Activated T-cell treated with anti-CD3 and anti-CD28 coated beads for 1 hour (primary cell): ENCODE results near the gene MFRP.
A peak's percentile ranks its signal among the peaks of the same experiment; 100 is the strongest.

ENCODE experiments used
- DNase-seq: peaks from one replicate; pipeline ENCODE4 v3.0.0-alpha.2; 2020; ENCODE audit warnings: low read depth

Gene MFRP

GRCh38 chr11:119357074-119357473, 10.6 kb upstream of the MFRP start:
- no peak for DNase-seq

GRCh38 chr11:119356349-119357031, 10.0 kb upstream of the MFRP start:
- DNase-seq: peak; percentile 56

GRCh38 chr11:119355091-119355843, 8.8 kb upstream of the MFRP start:
- DNase-seq: no peak

DNA sequence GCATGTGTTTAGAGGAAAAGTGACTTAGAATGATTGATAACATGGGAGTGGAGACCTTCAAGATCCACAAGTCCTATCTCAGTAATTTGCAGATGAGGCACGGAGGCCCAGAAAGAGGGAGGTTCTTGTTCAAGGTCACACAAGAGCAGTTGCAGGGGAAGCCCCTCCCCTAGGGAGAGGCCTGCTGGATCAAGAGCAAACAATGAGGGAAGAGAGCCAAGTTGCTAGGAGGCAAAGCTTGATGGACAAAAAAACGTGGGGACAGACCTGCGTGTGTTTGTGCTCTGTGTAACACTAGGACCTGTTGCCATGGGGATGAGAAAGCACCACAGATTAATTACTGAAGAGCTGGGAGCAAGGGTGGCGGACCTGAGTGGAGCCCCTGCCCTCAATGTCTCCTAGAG, 6.4 kb upstream of the MFRP start:
- no peak for DNase-seq

DNA sequence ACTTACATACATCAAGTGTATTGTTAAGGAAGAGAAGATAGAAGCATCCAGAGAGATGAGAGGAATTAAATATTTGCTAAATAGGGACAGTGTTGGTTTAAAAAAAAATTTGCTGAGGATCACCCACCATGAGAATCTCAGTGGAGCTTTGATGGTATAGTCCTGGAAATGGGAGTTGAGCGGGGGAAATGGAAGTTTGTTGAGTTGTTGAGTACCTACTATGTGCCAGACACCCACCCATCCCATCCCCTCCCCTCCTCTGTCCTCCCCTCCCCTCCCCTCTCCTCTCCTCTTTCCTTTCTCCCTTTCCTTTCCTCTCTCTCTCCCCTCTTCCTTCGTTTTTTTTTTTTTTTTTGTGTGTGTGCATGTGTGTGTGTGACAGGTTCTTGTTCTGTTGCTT, 4.7 kb upstream of the MFRP start:
- DNase-seq: no peak

DNA sequence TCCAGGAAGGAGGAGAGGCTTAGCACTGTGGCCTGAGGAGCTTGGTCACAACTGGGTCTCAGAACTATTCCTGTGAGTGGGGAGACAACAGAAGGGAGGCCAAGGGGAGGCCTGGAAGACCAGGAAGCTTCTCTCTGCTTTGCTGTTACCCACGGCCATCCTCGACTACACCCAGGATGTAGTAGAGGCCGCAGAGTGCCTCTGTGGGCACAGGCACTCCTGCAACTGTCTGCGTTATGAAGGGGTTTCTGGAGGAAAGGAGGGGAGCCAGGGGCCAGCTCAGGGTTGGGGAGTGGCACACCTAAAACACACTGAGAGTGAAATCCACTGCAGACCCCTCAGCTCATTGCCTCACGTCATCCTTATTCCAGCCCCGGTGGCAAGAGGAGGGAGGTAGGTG, 3.8 kb upstream of the MFRP start:
- DNase-seq: no peak

GRCh38 chr11:119347940-119348605, 1.6 kb upstream of the MFRP start:
- DNase-seq: no peak

DNA sequence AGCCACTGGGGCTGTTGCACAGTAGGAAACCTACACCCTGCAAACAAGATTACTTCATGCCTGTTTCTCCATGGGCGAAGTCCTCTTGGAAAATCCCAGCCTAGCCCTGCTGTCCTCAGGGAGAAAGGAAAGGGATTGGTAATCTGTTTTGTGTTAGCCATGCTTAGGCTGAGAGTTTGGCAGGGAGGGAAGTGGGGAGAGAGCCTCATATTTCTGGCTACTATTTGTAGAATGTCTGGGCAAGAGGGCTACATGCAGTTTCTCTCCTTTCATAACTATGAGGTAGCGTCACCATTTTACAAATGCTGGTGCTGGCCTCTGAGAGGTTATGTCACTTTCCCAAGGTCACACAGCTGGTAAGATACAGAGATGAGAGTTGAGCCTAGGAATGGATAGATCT, 737 bp upstream of the MFRP start:
- no peak for DNase-seq

GRCh38 chr11:119345685-119346084, 820 bp downstream of the MFRP start:
- DNase-seq: no peak

GRCh38 chr11:119344291-119345010, 2.1 kb downstream of the MFRP start:
- DNase-seq: no peak

GRCh38 chr11:119343726-119344125, 2.8 kb downstream of the MFRP start:
- no peak for DNase-seq

- DNase-seq: no peak
These were observed 4.0 kb downstream of the MFRP start for GRCh38 chr11:119342362-119343130.

DNA sequence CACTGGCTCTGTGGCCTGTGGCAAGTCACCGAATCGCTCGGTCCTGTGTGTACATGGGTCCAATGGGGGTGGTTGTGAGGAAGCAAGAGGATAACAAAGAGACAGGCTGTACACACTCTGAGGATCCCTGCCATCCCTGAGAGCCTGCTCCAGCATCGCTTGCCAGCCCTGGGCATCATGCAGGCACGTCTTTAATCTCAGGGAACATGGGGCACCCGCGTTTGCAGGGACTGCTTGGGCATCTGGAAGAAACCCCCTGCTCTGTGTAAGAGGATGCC, 4.5 kb downstream of the MFRP start:
- DNase-seq: no peak

DNA sequence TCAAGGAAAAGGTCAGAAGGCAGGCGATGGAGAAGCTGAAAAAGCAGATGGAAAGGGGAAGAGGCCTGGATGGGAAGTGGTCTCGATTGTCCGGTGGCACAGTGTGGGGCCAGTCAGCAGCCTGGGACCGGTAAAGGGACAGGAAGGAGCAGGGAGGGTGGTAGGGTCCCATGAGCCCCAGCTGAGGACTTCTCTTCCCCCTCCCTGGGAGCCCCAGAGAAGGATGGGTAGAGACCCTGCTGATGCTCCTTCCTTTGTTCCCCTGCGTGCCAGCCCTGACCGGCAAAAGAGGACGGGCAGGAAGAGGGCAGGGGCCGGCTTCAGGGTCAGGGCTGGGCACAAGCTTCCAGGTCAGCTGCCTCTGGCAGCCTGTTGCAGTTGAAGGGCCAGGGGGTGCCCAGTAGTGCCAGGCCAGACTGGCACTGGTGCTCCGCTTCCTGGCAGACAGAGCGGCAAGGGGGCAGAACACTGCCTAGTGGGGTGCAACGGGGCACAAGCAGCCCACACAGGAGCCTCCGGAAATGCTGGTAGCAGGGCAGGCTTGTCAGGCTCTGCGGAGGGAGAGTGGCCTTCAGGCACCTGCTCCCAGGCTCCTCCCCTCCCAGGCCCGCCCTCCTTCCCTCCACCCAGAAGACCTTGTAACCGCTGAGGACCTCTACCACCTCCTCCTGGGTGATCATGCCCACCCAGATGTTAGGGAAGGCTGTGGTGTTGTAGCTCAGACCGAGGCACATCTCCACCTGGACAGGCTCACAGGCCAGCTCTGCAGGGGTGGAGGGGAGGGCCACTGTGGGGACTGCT, 5.1 kb downstream of the MFRP start:
- no peak for DNase-seq

DNA sequence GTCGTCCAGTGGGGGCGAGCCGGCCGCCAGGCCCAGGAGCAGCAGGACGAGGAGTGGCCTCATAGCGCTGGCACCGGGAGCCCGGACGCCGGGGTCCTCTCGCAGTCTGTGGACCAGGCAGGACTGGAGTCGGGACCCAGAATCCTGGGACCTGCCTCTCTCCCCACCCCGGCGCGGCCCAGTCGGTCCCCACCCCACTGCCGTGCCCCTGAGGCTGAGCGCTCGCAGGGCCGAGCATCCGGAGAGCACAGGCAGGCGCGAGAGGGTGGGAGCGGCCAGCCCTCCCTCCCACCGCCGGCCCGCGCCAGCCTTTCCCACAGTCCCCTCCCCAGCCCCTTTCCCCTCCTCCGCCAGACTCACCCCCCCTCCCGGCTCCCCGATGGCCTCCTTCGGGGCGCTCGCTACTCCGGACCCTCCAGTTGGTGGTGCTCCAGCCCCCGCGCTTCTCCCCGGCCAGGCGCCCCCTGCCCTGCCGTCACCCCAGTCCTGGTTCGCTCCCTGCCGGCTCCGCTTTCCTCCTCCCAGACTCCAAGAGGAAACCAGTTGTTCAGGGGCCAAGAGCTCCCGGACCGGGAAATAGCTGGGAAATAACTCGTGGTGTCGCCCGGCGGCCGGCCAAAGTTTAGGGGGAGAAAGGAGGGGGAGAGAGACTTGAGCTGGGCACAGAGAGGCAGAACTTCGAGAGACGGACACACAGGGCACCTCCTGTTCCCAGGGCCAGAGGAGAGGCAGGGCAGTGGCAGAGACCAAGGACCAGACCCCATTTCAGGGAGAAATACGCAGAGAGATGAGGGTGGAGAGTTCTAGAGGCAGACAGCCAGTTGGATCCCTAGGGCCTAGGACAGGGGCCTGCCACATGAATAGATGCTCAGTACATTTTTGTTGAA, 5.9 kb downstream of the MFRP start, which contains the start of gene C1QTNF5:
C1QTNF5 (minus strand) TSS at position 549 of the 887 bp plus-strand sequence; CDS start at position 63, 486 bp downstream.
- DNase-seq: no peak

DNA sequence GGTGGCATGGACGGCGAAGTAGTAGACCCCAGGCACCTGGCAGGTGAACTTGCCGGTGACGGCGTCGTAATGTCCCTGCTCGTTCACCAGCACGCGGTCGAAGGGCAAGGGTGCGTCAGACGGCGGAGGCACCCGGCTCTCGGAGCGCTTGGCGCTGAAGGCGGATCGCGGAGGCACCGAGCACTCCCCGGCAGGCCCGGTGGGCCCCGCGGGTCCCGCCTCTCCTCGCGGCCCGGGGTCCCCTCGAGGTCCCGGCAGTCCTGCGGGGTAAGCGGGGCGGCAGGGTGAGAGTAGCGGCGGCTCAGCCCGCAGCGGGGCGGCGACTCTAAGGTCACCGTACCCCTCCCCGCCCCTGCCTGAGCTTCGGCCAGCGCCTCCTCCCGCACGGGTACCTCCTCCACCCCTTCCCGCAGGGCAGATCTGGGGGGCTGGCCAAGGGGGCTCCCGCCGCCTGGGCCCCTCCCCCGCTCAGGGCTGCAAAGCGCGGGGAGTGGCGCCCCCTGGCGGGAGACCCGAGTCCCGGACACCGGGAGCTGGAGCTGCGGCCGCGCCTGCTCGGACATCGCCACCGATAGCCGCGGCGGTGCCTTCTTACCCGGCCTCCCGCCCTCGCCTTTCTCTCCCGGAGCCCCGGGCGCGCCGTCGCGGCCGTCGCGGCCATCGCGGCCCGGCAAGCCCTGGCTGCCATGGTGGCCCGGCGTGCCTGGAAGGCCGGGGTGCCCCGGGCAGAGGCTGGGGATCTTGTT, 6.7 kb downstream of the MFRP start:
- DNase-seq: peak; percentile 30

- DNase-seq: no peak
These were observed 7.4 kb downstream of the MFRP start for GRCh38 chr11:119338965-119339588.

GRCh38 chr11:119338318-119338890, 8.1 kb downstream of the MFRP start:
- peak; percentile 54 for DNase-seq
